Measurements from ENCODE around the gene TMEM134.
A peak's percentile ranks its signal among the peaks of the same experiment; 100 is the strongest.

TMEM134 gene

DNA sequence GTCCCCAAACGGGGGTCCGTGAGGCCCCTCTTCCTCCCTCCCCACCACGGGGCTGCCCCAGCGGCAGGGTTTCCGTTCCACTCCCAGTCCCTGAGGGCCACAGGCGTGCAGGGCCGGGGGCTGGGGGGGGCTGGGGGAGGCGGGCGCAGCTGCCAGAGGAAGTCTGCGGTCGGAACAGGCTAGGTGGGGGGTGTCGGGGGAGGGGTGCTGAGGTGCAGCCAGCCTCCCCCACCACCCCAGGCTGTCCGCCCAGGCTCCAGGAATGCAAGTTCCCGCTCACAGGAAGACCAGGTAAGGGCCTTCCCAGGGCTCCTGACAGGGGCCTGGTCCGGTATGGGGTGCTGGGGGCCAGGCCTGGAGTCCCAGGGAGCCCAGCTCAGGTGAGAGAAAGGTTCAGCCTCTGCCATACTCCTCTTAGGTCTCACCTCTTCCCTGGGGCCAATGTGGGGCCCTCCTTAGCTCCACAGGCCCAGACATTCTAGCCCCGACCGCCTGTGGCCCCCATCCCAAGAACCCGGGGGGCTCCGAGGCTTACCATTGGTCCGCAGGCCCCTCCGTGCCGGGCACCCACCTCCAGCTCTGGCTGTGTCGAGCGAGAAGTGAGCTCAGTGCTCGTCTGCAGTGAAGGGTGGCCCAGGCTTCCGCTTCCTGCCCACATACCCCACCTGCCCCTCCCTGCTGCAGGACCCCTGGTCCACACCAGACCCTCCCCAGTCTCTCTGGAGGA is 31.8 kb downstream of the TMEM134 start, which contains the start of gene PTPRCAP:
Gene PTPRCAP (minus strand): TSS at position 601 of the 727 bp plus-strand sequence. CDS start 63 bp downstream, at position 538.
- Histone ChIP-seq H3K4me2 (ENCODE audit: low read length) (no peak within 1 kb of the TSS), H3K4me1 (ENCODE audit: control insufficient read depth, insufficient read depth, low read length) (peaks cover 23% of the 10 kb centered on the region), H3K4me3 (ENCODE audit: low read length) (no peak within 1 kb of the TSS), H3K9ac (ENCODE audit: low read depth, low read length) (no peak within 1 kb of the TSS), H3K36me3 (ENCODE audit: insufficient read depth, low read length) (peaks cover 63% of the 10 kb centered on the region), H3K27me3 (ENCODE audit: control insufficient read depth, insufficient read depth, low read length) (no peaks in the 10 kb centered on the region), H3K9me3 (replicated peaks; ENCODE audit: low read length) (no peaks in the 10 kb centered on the region)

DNA sequence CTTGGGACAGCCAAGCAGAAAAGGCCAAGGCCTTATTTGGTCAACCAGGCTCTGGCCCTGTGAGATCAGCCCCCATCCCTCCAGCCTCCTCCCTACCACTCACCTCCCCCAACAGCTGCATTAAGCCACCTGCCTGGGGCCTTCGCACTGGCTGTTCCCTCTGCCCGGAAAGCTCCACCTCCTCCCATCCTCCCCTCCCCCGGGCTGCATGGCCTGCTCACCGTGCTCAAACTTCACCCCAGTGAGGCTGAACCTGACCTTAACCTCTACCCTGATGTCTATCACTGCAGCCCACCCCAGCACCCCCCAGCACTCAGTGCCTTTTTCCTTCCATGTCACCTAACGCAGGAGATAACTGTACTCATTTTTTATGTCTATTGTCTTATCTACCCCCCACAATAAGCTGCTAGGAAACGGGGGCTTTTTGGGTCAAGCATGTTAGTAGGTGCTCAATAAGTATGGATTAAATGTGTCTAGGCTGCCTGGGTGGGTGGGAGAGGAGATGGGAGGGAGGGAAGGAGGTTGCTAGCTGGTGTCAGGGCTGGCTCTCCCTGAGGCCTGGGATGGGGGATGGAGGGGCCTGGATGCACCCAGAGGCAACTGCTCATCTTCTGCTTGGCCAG is 32.5 kb downstream of the TMEM134 start:
- Histone ChIP-seq H3K9ac (ENCODE audit: low read depth, low read length) (no peak overlapping the region), H3K36me3 (ENCODE audit: insufficient read depth, low read length) (peaks cover 64% of the 10 kb centered on the region), H3K4me3 (ENCODE audit: low read length) (no peak overlapping the region)

DNA sequence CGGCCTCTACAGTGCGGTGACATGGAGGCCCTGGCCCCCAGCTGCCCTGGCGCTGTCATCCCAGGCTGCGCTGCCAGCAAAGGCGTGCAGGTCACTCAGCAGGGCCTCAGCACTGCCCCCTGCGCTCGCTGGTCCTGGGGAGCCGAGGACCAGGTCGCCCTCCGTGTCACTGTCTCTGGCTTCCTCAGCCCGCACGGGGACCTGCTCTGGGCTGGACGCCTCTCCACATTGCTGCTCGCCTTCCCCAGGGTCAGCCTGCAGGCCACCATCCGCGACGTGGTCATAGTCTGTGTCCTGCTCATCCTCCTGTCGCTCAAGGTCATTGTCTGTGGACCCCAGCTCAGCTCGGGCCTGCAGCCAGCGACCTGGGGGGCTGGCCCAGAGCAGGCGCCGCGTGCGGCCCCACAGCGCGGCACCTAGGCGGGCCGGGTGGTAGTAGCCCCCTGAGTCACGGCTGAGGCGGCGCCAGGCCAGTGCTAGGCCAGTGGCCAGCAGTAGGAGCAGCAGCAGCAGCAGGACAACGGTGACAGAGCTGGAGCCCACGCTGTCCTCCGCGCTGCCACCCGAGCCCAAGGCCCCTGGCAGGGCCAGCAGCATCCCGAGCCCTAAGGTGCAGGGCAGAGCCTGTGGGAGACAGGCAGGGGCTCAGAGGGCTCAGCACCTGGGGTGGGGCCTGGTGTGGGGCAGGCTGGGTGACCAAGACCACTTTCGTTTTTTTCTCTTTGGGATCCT is 33.2 kb downstream of the TMEM134 start:
- Histone ChIP-seq H3K36me3 (ENCODE audit: insufficient read depth, low read length) (peaks cover 68% of the 10 kb centered on the region), H3K9ac (ENCODE audit: low read depth, low read length) (no peak overlapping the region), H3K9me3 (replicated peaks; ENCODE audit: low read length) (no peaks in the 10 kb centered on the region), H3K4me3 (ENCODE audit: low read length) (no peak overlapping the region), H3K4me1 (ENCODE audit: control insufficient read depth, insufficient read depth, low read length) (peaks cover 18% of the 10 kb centered on the region), H3K27me3 (ENCODE audit: control insufficient read depth, insufficient read depth, low read length) (no peaks in the 10 kb centered on the region), H3K4me2 (ENCODE audit: low read length) (no peak overlapping the region)

More for the DNA sequence above, 32.5 kb downstream of the TMEM134 start:
- Histone ChIP-seq H3K4me1 (ENCODE audit: control insufficient read depth, insufficient read depth, low read length) (peaks cover 18% of the 10 kb centered on the region), H3K9me3 (replicated peaks; ENCODE audit: low read length) (no peaks in the 10 kb centered on the region), H3K4me2 (ENCODE audit: low read length) (no peak overlapping the region), H3K27me3 (ENCODE audit: control insufficient read depth, insufficient read depth, low read length) (no peaks in the 10 kb centered on the region)

DNA sequence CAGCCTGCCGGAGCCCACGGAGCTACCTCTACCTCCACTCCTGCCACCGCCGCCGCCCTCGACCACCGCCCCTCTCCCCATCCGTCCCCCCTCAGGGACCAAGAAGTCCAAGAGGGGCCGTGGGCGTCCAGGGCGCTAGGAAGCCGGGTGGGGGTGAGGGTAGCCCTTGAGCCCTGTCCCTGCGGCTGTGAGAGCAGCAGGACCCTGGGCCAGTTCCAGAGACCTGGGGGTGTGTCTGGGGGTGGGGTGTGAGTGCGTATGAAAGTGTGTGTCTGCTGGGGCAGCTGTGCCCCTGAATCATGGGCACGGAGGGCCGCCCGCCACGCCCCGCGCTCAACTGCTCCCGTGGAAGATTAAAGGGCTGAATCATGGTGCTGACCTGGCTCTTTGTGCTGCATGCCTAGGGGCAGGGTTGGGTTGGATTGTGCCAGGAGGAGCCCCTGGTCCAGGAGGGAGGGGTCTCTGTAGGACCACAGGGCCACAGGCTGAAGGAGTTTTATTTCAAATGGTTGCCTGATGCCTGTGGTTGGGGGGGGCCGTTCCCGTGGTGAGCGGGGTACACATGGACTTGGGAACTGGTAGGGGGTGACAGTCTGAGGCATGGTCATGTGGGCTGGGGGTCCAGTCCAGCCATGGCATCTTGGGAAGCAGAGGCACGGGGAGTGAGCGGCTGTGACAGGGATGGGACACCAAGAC is 33.9 kb downstream of the TMEM134 start:
- H3K27me3 ChIP-seq (ENCODE audit: control insufficient read depth, insufficient read depth, low read length): no peaks in the 10 kb centered on the region
- H3K4me1 ChIP-seq (ENCODE audit: control insufficient read depth, insufficient read depth, low read length): peaks cover 17% of the 10 kb centered on the region
- no peak overlapping the region for H3K4me3 ChIP-seq (ENCODE audit: low read length)
- no peak overlapping the region for H3K9ac ChIP-seq (ENCODE audit: low read depth, low read length)
- no peak overlapping the region for H3K4me2 ChIP-seq (ENCODE audit: low read length)
- no peaks in the 10 kb centered on the region for H3K9me3 ChIP-seq (replicated peaks; ENCODE audit: low read length)
- peaks cover 63% of the 10 kb centered on the region for H3K36me3 ChIP-seq (ENCODE audit: insufficient read depth, low read length)

DNA sequence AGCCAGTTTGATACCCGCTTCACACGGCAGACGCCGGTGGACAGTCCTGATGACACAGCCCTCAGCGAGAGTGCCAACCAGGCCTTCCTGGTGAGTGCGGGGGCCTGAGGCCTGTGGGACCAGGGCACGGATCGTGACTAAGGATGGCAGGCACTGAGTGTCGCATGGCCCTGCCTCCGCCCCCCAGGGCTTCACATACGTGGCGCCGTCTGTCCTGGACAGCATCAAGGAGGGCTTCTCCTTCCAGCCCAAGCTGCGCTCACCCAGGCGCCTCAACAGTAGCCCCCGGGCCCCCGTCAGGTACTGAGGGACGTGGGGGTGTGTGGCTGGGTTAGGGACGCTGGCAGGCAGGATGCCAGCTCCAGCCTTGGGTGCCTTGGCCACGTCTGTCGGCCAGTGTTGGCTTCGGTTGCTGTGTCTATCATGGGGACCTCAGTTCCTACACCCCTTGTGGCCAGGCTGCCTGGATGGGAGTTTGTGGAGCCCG is 34.6 kb downstream of the TMEM134 start:
- H3K4me2 ChIP-seq (ENCODE audit: low read length): no peak overlapping the region
- peaks cover 11% of the 10 kb centered on the region for H3K4me1 ChIP-seq (ENCODE audit: control insufficient read depth, insufficient read depth, low read length)
- H3K9me3 ChIP-seq (replicated peaks; ENCODE audit: low read length): no peaks in the 10 kb centered on the region
- H3K27me3 ChIP-seq (ENCODE audit: control insufficient read depth, insufficient read depth, low read length): no peaks in the 10 kb centered on the region
- H3K36me3 ChIP-seq (ENCODE audit: insufficient read depth, low read length): peaks cover 56% of the 10 kb centered on the region
- H3K9ac ChIP-seq (ENCODE audit: low read depth, low read length): no peak overlapping the region
- no peak overlapping the region for H3K4me3 ChIP-seq (ENCODE audit: low read length)

DNA sequence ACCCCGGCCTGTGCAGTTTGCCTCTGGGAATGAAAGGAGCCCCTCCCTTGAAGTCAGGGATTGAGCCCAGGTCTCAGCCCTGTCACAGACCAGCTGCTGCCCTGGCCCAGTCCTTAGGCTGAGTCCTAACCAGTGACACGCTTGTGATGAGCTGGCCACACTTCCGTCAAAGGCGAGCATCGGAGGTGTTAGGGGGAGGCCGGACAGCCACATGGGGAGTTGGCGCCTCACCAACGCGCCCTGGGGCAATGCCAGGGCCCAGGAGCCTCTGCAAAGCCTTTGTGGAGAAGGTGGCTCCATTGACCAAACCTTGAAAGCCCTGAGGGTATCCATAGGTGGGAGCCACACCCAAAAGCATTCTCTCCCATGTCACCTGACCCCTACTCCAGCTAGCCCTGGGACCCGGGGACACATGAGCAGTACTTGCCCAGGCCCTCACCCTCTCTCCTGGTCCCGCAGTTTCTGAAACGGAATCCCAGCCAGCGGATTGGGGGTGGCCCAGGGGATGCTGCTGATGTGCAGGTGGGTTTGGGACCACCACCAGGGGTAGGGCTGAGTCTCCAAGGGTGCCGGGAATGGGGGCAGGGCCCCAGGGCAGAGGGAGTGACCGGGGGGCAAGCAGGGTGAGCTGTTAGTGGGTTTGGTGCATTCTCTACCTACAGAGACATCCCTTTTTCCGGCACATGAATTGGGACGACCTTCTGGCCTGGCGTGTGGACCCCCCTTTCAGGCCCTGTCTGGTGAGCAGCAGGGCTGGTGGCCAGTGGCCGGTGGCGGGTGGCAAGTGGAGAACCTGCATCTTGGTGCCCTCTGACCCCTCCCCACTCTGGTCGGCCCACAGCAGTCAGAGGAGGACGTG is 35.3 kb downstream of the TMEM134 start:
- Histone ChIP-seq H3K4me2 (ENCODE audit: low read length) (no peak overlapping the region), H3K36me3 (ENCODE audit: insufficient read depth, low read length) (peaks cover 55% of the 10 kb centered on the region), H3K4me1 (ENCODE audit: control insufficient read depth, insufficient read depth, low read length) (peaks cover 11% of the 10 kb centered on the region), H3K9me3 (replicated peaks; ENCODE audit: low read length) (no peaks in the 10 kb centered on the region), H3K27me3 (ENCODE audit: control insufficient read depth, insufficient read depth, low read length) (no peaks in the 10 kb centered on the region), H3K4me3 (ENCODE audit: low read length) (no peak overlapping the region), H3K9ac (ENCODE audit: low read depth, low read length) (no peak overlapping the region)

DNA sequence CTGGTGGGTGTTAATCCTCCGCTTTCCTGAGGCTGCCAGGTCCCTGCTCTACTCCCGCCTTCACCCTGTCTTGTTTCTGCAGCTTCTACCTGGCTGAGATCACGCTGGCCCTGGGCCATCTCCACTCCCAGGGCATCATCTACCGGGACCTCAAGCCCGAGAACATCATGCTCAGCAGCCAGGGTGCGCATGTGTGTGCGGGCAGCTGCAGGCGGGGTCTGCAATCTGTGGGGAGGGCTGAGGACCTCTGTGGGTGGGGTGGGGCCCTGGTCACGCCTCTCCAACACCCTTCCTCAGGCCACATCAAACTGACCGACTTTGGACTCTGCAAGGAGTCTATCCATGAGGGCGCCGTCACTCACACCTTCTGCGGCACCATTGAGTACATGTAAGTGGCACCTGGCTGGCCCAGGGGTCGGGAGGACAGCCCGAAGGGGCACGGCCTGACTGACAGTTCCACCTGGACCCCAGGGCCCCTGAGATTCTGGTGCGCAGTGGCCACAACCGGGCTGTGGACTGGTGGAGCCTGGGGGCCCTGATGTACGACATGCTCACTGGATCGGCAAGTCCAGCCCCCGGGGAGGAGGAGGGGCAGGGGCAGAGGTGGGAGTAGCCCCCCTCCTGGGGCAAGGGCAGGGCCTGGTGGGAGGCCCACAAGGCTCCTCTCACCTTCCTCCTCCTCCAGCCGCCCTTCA is 36.2 kb downstream of the TMEM134 start:
- Histone ChIP-seq H3K36me3 (ENCODE audit: insufficient read depth, low read length) (peaks cover 50% of the 10 kb centered on the region), H3K4me1 (ENCODE audit: control insufficient read depth, insufficient read depth, low read length) (peaks cover 11% of the 10 kb centered on the region)

DNA sequence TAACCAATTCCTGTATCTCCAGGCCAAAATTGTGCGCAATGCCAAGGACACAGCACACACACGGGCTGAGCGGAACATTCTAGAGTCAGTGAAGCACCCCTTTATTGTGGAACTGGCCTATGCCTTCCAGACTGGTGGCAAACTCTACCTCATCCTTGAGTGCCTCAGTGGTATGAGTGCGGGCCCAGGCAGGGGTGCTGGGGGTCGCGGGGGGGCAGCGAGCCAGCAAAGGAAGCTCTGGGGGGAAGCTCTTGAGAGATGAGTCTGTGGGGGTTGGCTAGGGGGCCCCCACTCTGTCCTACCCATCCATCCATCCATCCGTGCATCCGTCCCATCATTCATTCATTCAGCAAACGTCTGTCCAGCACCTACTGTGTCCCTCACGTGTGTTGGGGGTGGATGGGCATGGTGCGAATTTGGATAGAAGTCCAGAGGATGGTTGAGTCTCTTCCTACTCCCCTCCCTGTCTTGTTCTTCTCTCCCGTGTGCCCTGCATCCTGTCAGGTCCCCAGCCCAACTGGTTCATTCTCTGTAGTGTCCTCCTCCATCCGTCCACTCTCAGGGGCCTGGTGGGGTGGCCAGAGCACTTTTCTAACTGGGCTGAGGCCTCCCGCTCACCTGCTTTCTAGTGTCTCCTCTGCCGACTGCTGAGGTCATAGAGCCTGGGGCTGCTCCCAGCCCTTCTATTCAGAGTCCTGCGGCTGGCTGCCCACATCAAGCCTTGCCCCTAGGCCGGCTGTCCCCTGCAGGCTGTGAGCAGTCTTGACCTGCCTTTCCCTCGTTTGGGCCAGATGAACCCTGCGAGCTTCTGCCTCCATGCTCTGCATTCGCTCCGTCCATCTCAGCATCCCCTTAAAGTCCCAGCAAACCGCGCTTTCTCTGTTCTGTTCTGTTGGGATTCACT is 37.5 kb downstream of the TMEM134 start:
- no peak overlapping the region for H3K9ac ChIP-seq (ENCODE audit: low read depth, low read length)
- no peaks in the 10 kb centered on the region for H3K27me3 ChIP-seq (ENCODE audit: control insufficient read depth, insufficient read depth, low read length)
- no peak overlapping the region for H3K4me2 ChIP-seq (ENCODE audit: low read length)
- H3K4me1 ChIP-seq (ENCODE audit: control insufficient read depth, insufficient read depth, low read length): peaks cover 15% of the 10 kb centered on the region
- no peaks in the 10 kb centered on the region for H3K9me3 ChIP-seq (replicated peaks; ENCODE audit: low read length)
- no peak overlapping the region for H3K4me3 ChIP-seq (ENCODE audit: low read length)
- H3K36me3 ChIP-seq (ENCODE audit: insufficient read depth, low read length): peaks cover 42% of the 10 kb centered on the region

More for the DNA sequence above, 36.2 kb downstream of the TMEM134 start:
- H3K4me3 ChIP-seq (ENCODE audit: low read length): no peak overlapping the region
- no peak overlapping the region for H3K9ac ChIP-seq (ENCODE audit: low read depth, low read length)
- H3K27me3 ChIP-seq (ENCODE audit: control insufficient read depth, insufficient read depth, low read length): no peaks in the 10 kb centered on the region
- no peak overlapping the region for H3K4me2 ChIP-seq (ENCODE audit: low read length)
- no peaks in the 10 kb centered on the region for H3K9me3 ChIP-seq (replicated peaks; ENCODE audit: low read length)

DNA sequence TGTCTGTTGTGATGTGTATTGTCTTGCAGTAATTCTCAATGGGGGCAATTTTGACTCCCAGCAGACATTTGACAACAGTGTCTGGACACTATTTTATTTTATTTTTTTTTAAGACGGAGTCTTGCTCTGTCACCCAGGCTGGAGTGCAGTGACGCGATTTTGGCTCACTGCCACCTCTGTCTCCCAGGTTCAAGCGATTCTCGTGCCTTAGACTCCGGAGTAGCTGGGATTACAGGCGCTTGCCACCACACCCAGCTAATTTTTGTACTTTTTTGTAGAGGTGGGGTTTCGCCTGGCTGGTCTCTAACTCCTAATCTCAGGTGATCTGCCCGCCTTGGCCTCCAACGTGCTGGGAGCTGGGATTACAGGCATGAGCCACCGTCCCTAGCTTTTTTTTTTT is 39.3 kb downstream of the TMEM134 start:
- H3K4me1 ChIP-seq (ENCODE audit: control insufficient read depth, insufficient read depth, low read length): peaks cover 11% of the 10 kb centered on the region
- peaks cover 31% of the 10 kb centered on the region for H3K36me3 ChIP-seq (ENCODE audit: insufficient read depth, low read length)
- H3K4me3 ChIP-seq (ENCODE audit: low read length): no peak overlapping the region
- H3K27me3 ChIP-seq (ENCODE audit: control insufficient read depth, insufficient read depth, low read length): no peaks in the 10 kb centered on the region
- H3K4me2 ChIP-seq (ENCODE audit: low read length): peak overlapping the region; percentile 92
- H3K9ac ChIP-seq (ENCODE audit: low read depth, low read length): no peak overlapping the region
- no peaks in the 10 kb centered on the region for H3K9me3 ChIP-seq (replicated peaks; ENCODE audit: low read length)
